ENCODE data around the gene CHKA.
A peak's percentile ranks its signal among the peaks of the same experiment; 100 is the strongest.

CHKA gene

DNA sequence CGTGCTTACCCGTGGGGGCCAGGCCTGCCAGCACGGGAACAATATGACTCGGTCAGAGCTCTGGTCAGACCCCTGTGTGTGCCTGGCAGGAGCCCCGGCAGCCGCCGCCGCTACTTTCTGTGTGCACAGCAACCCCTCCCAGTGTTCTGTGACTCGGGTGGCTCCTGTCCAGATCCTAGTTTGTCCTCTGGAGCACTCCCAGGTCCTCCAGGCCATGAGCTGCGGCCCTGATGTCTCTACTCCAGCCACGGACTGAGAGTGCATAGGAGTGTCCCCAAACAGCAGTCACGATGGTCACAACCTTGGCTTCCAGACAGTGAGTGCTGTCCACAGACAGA lies 87.5 kb downstream of the CHKA start:
- no peak for TF ChIP-seq Cebpa-rat (IDR thresholded peaks at IDR 0.05)
- peaks cover 55 to 87% (median 68%) of the 10 kb centered on the region in 10 experiments for H3K4me1 ChIP-seq
- peak overlapping the region in 1 of 11 experiments; percentile 98; a peak in 1 of 22 replicates for H3K4me2 ChIP-seq
- H3K36me3 ChIP-seq = peaks cover 22 to 47% (median 27%) of the 10 kb centered on the region in 11 experiments
- H4K20me1 ChIP-seq = no peaks in the 10 kb centered on the region
- no peaks in the 10 kb centered on the region for H3K27me3 ChIP-seq
- no peak overlapping the region for H3K4me3 ChIP-seq
- peak overlapping the region in 3 of 11 experiments; percentile 24 to 91 (median 33); a peak in 4 of 22 replicates for H3K9ac ChIP-seq
- H3K27ac ChIP-seq = peak overlapping the region in 3 of 11 experiments; percentile 6 to 25 (median 19); a peak in 2 of 22 replicates
- no peaks in the 10 kb centered on the region for H3K9me3 ChIP-seq (replicated peaks in 1 of 11)

DNA sequence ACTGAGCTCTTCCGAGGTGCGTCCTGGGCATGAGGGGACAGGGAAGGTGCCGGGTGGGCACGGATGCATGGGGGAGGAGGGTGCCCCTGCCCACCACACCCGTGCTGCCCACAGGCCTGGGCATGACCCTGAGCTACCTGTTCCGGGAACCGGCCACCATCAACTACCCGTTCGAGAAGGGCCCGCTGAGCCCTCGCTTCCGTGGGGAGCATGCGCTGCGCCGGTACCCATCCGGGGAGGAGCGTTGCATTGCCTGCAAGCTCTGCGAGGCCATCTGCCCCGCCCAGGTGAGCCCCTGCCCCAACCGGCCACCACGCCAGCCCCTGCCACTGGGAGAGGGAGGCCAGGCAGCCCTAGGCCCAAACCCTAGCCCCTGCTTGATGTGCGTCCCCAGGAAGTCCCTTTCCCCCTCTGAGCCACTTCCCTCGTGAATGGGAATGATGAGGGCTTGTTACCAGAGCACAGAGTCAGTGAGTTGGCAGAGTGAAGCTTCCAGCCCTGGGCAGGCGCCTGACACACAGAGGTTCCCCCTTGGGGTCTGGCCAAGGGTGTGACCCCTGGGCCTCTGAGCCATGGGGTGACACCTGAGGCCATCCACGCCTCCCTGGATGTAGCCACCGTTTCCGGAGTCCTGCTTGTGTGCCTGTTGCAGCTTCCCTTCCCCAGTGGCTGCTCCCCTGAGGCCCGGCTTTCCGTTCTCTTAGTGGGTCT lies 88.0 kb downstream of the CHKA start:
- TF ChIP-seq Cebpa-rat (IDR thresholded peaks at IDR 0.05) = no peak
- Histone ChIP-seq H4K20me1 (no peaks in the 10 kb centered on the region), H3K4me3 (no peak overlapping the region), H3K9me3 (replicated peaks in 1 of 11) (no peaks in the 10 kb centered on the region), H3K36me3 (peaks cover 22 to 48% (median 28%) of the 10 kb centered on the region in 11 experiments), H3K27me3 (no peaks in the 10 kb centered on the region), H3K4me2 (no peak overlapping the region; a peak in 1 of 22 replicates), H3K4me1 (peaks cover 52 to 87% (median 66%) of the 10 kb centered on the region in 10 experiments), H3K9ac (peak overlapping the region in 5 of 11 experiments; percentile 16 to 91 (median 33); a peak in 4 of 22 replicates), H3K27ac (peak overlapping the region in 4 of 11 experiments; percentile 6 to 84 (median 22); a peak in 2 of 22 replicates)

DNA sequence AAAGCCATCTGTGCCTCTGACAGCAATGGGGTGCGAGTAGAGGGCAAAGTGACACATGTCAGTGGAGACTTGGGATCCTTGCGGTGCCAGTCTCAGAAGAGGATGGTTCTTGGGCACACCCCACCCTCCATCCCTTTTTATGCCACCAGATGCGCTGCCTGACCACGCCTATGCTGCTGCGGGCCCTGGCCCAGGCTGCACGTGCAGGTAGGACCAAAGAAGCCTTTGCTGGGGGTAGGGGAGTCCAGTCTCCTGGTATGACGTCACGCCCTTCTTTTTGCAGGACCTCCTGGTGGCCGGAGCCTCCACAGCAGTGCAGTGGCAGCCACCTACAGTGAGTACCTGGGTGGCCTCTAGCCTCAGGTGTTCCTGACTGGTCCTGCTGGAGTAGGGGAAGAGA lies 89.2 kb downstream of the CHKA start:
- Histone ChIP-seq H4K20me1 (no peaks in the 10 kb centered on the region), H3K9me3 (replicated peaks in 1 of 11) (no peaks in the 10 kb centered on the region), H3K27me3 (no peaks in the 10 kb centered on the region), H3K4me3 (peak overlapping the region in 6 of 10 experiments; percentile 64 to 84 (median 76); a peak in 6 of 20 replicates), H3K9ac (peak overlapping the region; percentile 82 to 93 (median 89); a peak in 21 of 22 replicates), H3K4me1 (peaks cover 40 to 84% (median 62%) of the 10 kb centered on the region in 10 experiments), H3K4me2 (peak overlapping the region; percentile 83 to 99 (median 95)), H3K27ac (peak overlapping the region in 4 of 11 experiments; percentile 77 to 84 (median 80); a peak in 2 of 22 replicates), H3K36me3 (peaks cover 22 to 59% (median 37%) of the 10 kb centered on the region in 11 experiments)
- no peak for TF ChIP-seq Cebpa-rat (IDR thresholded peaks at IDR 0.05)

DNA sequence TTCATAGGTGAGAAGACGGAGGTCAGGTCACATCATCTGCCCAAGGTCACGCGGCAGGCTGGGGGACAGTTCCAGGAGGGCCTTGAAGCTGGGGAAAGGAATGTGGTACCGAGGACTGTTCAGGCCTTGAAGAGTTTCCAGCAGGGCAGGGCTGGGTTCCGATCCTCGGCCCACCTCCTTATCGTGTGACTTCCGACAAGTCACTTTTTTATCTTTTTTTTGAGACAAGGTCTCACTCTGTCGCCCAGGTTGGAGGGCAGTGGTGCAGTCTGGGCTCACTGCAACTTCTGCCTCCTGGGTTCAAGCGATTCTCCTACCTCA lies 90.1 kb downstream of the CHKA start:
- Histone ChIP-seq H3K4me3 (peak overlapping the region; percentile 64 to 86 (median 81)), H3K4me1 (peaks cover 37 to 75% (median 53%) of the 10 kb centered on the region in 10 experiments), H3K9ac (peak overlapping the region; percentile 82 to 93 (median 89)), H4K20me1 (no peaks in the 10 kb centered on the region; a peak in 1 of 22 replicates), H3K4me2 (peak overlapping the region; percentile 83 to 99 (median 95)), H3K36me3 (peaks cover 22 to 62% (median 43%) of the 10 kb centered on the region in 11 experiments), H3K27me3 (no peaks in the 10 kb centered on the region), H3K9me3 (replicated peaks in 1 of 11) (no peaks in the 10 kb centered on the region), H3K27ac (peak overlapping the region; percentile 55 to 87 (median 82))
- no peak for TF ChIP-seq Cebpa-rat (IDR thresholded peaks at IDR 0.05)

DNA sequence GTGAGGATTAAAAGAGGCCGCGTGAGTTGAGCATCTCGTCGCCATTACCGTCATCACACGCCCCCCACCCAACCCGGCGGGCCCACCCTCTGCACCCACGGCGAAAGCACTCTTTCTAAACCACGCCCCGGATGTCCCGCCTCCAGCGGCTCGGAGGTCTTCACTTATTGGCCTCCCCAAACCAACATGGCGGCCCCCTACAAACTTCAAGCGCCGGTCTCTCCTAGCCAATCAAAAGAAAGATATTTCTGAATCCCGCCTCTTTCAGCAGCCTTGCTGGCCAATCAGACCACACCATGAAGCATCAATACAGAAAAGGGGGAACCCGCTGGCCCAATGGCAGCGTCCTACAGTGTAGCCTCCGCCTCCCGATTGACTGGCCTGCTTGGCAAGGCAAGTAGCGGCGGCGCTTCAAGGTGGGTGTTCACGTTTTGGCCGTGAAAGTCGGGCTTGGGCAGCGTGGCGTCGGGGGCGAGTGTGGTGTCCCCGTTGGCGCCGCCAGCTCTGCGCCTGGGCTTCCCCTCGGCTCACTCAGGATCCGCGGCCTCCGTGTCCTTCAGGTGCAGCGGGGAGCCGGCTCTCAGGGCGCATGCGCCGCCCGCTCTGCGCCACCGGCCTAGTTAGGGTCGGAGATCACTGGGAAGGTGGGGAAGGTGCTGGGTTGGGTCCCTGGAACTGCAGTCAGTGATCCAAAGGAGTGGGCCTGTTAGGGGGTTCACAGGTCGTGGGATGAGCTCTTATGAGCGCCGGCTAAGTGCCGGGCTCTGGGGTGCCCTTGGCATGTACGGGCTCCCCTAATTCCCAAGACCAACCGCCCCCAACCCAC lies 90.7 kb downstream of the CHKA start, which contains the start of gene NDUFS8:
NDUFS8 (plus strand) TSS at position 364 of the 826 bp plus-strand sequence. CDS start 1,471 bp downstream, outside the sequence.
- H3K27me3 ChIP-seq = no peaks in the 10 kb centered on the region
- H3K4me3 ChIP-seq = peak within 1 kb of the TSS; percentile 64 to 86 (median 81)
- no peak for TF ChIP-seq Cebpa-rat (IDR thresholded peaks at IDR 0.05)

DNA sequence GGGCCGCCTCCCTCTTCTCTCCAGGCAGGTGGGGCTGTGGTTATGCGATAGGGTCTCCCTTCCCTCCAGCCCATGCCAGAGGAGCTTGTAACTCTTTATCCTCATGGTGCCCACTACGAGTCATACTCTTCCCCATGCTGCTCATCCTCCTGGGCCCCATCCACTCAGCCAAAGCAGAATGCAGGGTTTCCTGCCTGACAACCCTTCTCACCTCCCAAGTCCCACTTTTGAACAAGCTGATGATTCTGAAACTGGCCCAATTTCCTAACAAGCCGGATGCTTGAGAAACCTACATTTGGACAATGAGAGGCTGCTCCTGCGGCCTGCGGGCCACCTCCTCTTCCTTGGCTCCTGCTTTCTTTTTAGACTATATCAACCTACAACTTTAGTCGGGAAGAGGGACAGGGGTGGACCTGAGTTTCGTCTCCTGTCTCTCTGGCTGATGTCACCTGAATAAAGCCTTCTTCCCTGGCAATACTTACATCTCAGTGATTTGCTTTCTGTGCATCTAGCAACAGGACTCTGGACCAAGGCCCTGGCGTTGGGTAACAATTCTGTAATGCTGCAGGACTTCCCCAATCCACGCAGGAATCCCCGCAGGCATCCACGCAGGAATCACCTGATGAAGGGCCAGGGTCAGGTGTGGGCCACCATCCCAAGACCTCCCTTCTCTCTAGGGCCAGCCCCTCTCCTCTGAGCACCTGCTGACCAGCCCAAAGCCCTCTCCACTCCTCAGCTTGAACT lies 92.2 kb downstream of the CHKA start:
- peaks cover 44 to 61% (median 51%) of the 10 kb centered on the region in 10 experiments for H3K4me1 ChIP-seq
- peak overlapping the region in 4 of 10 experiments; percentile 64 to 85 (median 84); a peak in 1 of 20 replicates for H3K4me3 ChIP-seq

More for the DNA sequence above, 90.7 kb downstream of the CHKA start, which contains the start of gene NDUFS8:
- peaks cover 22 to 63% (median 49%) of the 10 kb centered on the region in 11 experiments for H3K36me3 ChIP-seq
- H3K4me2 ChIP-seq = peak within 1 kb of the TSS; percentile 91 to 99 (median 95)
- peaks cover 40 to 69% (median 51%) of the 10 kb centered on the region in 10 experiments for H3K4me1 ChIP-seq
- H3K9ac ChIP-seq = peak within 1 kb of the TSS; percentile 82 to 93 (median 89)
- no peaks in the 10 kb centered on the region; a peak in 1 of 22 replicates for H4K20me1 ChIP-seq
- no peaks in the 10 kb centered on the region for H3K9me3 ChIP-seq (replicated peaks in 1 of 11)
- peak within 1 kb of the TSS; percentile 55 to 87 (median 82) for H3K27ac ChIP-seq

DNA sequence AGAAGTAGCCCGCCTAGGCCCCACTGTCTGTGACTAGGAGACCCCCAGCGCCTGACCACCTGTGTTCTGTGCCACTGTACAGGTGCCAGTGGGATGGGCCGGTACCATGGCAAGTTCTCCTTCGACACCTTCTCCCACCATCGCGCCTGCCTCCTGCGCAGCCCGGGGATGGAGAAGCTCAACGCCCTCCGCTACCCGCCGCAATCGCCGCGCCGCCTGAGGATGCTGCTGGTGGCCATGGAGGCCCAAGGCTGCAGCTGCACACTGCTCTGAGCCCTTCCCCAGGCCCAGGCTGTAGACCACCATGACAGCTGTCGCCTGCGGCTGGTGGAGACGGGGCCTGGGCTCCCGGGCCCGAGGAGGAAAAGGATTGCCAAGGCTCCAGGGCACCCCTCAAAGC lies 93.5 kb downstream of the CHKA start:
- H3K27ac ChIP-seq = 0 out of 22 replicates have a peak overlapping the region, but pooled peaks of 1 of the 11 experiments have one; percentile 22
- H3K36me3 ChIP-seq = peaks cover 7 to 62% (median 52%) of the 10 kb centered on the region in 11 experiments
- no peaks in the 10 kb centered on the region for H3K27me3 ChIP-seq
- no peak for TF ChIP-seq Cebpa-rat (IDR thresholded peaks at IDR 0.05)
- H3K9me3 ChIP-seq (replicated peaks in 1 of 11) = peaks cover 0 to 7% (median 0%) of the 10 kb centered on the region in 11 experiments; a peak in 4 of 22 replicates
- peak overlapping the region in 4 of 11 experiments; percentile 11 to 21 (median 16); a peak in 2 of 22 replicates for H3K9ac ChIP-seq
- no peak overlapping the region for H3K4me3 ChIP-seq
- H3K4me2 ChIP-seq = peak overlapping the region in 3 of 11 experiments; percentile 12 to 24 (median 17); a peak in 3 of 22 replicates
- peaks cover 0 to 5% (median 0%) of the 10 kb centered on the region in 11 experiments; a peak in 1 of 22 replicates for H4K20me1 ChIP-seq
- peaks cover 44 to 58% (median 51%) of the 10 kb centered on the region in 10 experiments for H3K4me1 ChIP-seq

More for the DNA sequence above, 92.2 kb downstream of the CHKA start:
- no peaks in the 10 kb centered on the region for H3K27me3 ChIP-seq
- H4K20me1 ChIP-seq = peaks cover 0 to 1% (median 0%) of the 10 kb centered on the region in 11 experiments; a peak in 1 of 22 replicates
- H3K27ac ChIP-seq = peak overlapping the region in 5 of 11 experiments; percentile 59 to 78 (median 75); a peak in 6 of 22 replicates
- peaks cover 16 to 64% (median 58%) of the 10 kb centered on the region in 11 experiments for H3K36me3 ChIP-seq
- H3K4me2 ChIP-seq = peak overlapping the region; percentile 78 to 96 (median 83)
- TF ChIP-seq Cebpa-rat (IDR thresholded peaks at IDR 0.05) = no peak
- H3K9ac ChIP-seq = peak overlapping the region in 8 of 11 experiments; percentile 4 to 93 (median 88); a peak in 11 of 22 replicates
- peaks cover 0 to 7% (median 0%) of the 10 kb centered on the region in 11 experiments; a peak in 4 of 22 replicates for H3K9me3 ChIP-seq (replicated peaks in 1 of 11)

Data from BLaER1 treated with 17β-estradiol and CSF1 and Interleukin-3, amounts not matched to agents 10 nM and 100 nM (cell line).